BJ (cell line): Measurements from ENCODE around the gene GHRL. TPM values are rescaled to one million over a fixed set of nuclear protein-coding genes. Genes with fewer than 3 reads are reported as not detected.

Experiments used
- CTCF ChIA-PET: fragments of 350-600 bp; formaldehyde crosslinking; extraction: SDS; loops from one replicate; lab custom pipeline; 2021; ENCODE audit warnings: antibody characterized with exemption, inconsistent platforms; lab: Yijun Ruan, JAX
- POLR2A ChIA-PET: fragments of 300-600 bp; sonication (Branson Sonifier 250); formaldehyde crosslinking; extraction: SDS; loops from one replicate; lab custom pipeline; 2021; ENCODE audit warnings: antibody characterized with exemption; lab: Charles Lee
- DNase-seq: peaks from one replicate; pipeline ENCODE4 v3.0.0-alpha.2; 2011; ENCODE audit warnings: low read depth
- H3K27me3 ChIP-seq: 2 replicates; pipeline ENCODE4 v1.6.0; 2011; ENCODE audit warnings: low read length; ENCODE audit not compliant: control insufficient read depth, insufficient read depth
- H3K36me3 ChIP-seq: 2 replicates; pipeline ENCODE4 v1.5.1; 2011; ENCODE audit warnings: low read length; ENCODE audit not compliant: control insufficient read depth, insufficient read depth
- H3K4me3 ChIP-seq: 2 replicates; pipeline ENCODE4 v1.5.1; 2011; ENCODE audit warnings: low read depth, mild to moderate bottlenecking, control low read depth, low read length
- CTCF ChIP-seq: IDR thresholded peaks from 2 replicates; pipeline ENCODE4 v1.5.1; 2011; ENCODE audit warnings: low read depth, mild to moderate bottlenecking, control low read depth, inconsistent platforms, low read length, moderate library complexity; ENCODE audit not compliant: insufficient read depth
- polyA plus RNA-seq: library from polyadenylated mRNA; depleted of rRNA; stranded (reverse); fragments of >200 nt; gene quantifications from 2 replicates; pipeline ENCODE4 v1.2.3, GENCODE V29; 2011

Gene GHRL
- polyA plus RNA-seq, 1 experiment, result not detected

DNA sequence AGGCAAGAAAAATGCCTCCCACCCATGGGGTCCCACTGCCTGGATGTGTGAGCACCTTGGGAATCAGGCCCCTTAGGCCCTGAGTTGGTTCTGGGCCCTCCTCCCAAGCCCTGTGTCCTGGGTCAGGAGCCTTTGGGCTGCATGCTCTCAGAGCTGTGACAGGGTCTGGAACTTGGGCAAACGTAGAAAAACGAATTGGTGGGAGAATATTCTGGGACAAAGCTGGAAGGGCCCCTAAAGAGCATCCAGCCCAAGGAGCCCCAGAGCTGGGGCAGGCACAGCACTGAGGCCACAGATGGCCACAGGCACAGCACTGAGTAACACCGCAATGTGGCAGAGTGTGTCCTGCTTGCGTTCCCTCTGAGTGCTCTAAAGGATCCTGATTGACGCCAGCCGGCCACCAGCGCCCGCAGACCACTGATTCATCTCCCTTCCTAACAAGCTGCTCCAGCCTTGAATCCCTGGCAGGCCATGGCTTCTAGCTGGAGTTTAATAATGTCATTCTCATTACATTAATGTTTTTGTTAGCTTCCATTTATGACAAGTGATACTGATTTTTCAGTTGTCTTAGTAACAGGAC, 46.7 kb upstream of the GHRL start:
- no peak for TF ChIP-seq CTCF
- no peak overlapping the region for H3K4me3 ChIP-seq
- no peaks in the 10 kb centered on the region for H3K36me3 ChIP-seq
- H3K27me3 ChIP-seq, result peaks cover 3% of the 10 kb centered on the region; the same call in 1 of the 2 replicates
- no peak for DNase-seq
- ChIA-PET POLR2A (no interaction called here), CTCF (interaction anchor here (1.1 to 9.6 kb wide), 4 partner anchors 13 to 400 kb away, joined by 3 to 80 read pairs (median 4); no protein-coding TSS in a partner anchor)

GRCh38 chr3:10338591-10339353, 46.0 kb upstream of the GHRL start:
- POLR2A ChIA-PET, result no interaction called here
- CTCF ChIA-PET, result interaction anchor here (1.1 to 9.6 kb wide), 4 partner anchors 8 to 401 kb away, joined by 3 to 80 read pairs (median 7); no protein-coding TSS in a partner anchor

GRCh38 chr3:10338164-10338470, 45.4 kb upstream of the GHRL start:
- Histone ChIP-seq H3K36me3 (no peaks in the 10 kb centered on the region), H3K27me3 (peaks cover 4% of the 10 kb centered on the region; the same call in 1 of the 2 replicates), H3K4me3 (no peak overlapping the region)
- ChIA-PET POLR2A (no interaction called here), CTCF (interaction anchor here (1.4 to 1.9 kb wide), 2 partner anchors 9 to 401 kb away, joined by 6 to 8 read pairs; no protein-coding TSS in a partner anchor)
- no peak for DNase-seq
- TF ChIP-seq CTCF, result no peak

More at GRCh38 chr3:10338591-10339353, 46.0 kb upstream of the GHRL start:
- peaks cover 4% of the 10 kb centered on the region; the same call in 1 of the 2 replicates for H3K27me3 ChIP-seq
- no peak for DNase-seq
- no peak overlapping the region for H3K4me3 ChIP-seq
- TF ChIP-seq CTCF, result no peak
- H3K36me3 ChIP-seq, result no peaks in the 10 kb centered on the region

DNA sequence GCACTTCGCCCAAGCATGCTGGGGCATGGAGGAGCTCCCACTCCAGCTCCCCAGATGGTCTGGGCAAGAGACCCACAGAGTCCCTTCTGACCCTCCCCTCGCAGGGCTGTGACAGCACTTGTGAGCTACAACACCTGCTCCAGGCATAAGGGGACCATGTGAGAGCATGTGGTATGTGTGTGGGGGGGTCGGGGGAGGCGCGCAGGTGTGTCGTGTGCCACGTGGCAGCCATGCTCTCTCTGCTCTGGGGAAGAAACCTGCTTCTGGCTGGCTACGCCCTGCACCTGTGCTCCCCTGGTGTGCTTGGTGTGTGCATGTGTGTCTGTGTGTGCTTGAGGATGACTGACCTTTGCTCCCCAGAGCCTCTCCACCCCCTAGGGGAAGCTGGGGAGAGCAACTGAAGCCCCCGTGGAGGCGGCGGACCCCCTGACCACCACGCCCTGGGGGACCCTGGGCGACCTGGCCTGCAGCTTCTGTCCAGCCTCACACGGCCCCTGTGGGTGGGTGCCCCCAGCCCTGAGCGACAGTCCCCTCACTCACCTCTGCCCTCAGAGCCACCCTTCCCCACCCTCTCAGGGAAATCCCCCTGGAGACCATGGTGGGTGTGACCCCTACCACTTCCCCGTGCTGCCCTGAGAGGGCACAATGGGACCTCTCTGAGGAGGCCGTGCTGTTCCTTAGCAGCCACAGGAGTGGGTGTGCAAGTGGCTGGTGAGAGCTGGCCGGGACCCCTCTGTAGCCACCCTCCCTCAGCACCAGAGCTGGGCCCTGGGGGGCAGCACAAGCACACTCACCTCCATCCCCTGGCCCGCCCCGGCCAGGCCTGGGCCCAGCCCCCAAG, 44.8 kb upstream of the GHRL start:
- Histone ChIP-seq H3K27me3 (peaks cover 4% of the 10 kb centered on the region; the same call in 1 of the 2 replicates), H3K4me3 (no peak overlapping the region), H3K36me3 (no peaks in the 10 kb centered on the region)
- no peak for TF ChIP-seq CTCF
- ChIA-PET POLR2A (no interaction called here), CTCF (interaction anchor here (1.4 to 1.9 kb wide), 2 partner anchors 10 to 401 kb away, joined by 6 to 8 read pairs; no protein-coding TSS in a partner anchor)
- DNase-seq, result no peak
